CD4-positive, alpha-beta T cell treated with Interleukin-6 for 4 hours (primary cell): ENCODE measurements around the gene EHMT1.

Experiments
- DNase-seq: peaks from one replicate; pipeline ENCODE4 v3.0.0-alpha.2; 2020; ENCODE audit warnings: mixed read lengths

EHMT1 gene

GRCh38 chr9:137674307-137674975, 55.6 kb downstream of the EHMT1 start:
- DNase-seq = no peak

- no peak for DNase-seq
Observed at GRCh38 chr9:137674976-137675320, 56.1 kb downstream of the EHMT1 start.

GRCh38 chr9:137676998-137677397, 58.2 kb downstream of the EHMT1 start:
- no peak for DNase-seq

- no peak for DNase-seq
Observed at GRCh38 chr9:137678202-137678601, 59.4 kb downstream of the EHMT1 start.

GRCh38 chr9:137679249-137679648, 60.4 kb downstream of the EHMT1 start:
- no peak for DNase-seq

GRCh38 chr9:137679695-137680305, 61.0 kb downstream of the EHMT1 start:
- no peak for DNase-seq

- no peak for DNase-seq
Observed at GRCh38 chr9:137680444-137681358, 61.9 kb downstream of the EHMT1 start.

GRCh38 chr9:137682428-137683105, 63.8 kb downstream of the EHMT1 start:
- no peak for DNase-seq

GRCh38 chr9:137683262-137683864, 64.6 kb downstream of the EHMT1 start:
- DNase-seq = no peak

- no peak for DNase-seq
Observed at GRCh38 chr9:137685035-137685740, 66.4 kb downstream of the EHMT1 start.

GRCh38 chr9:137685741-137686420, 67.1 kb downstream of the EHMT1 start:
- no peak for DNase-seq

- DNase-seq = no peak
Observed at GRCh38 chr9:137688261-137688660, 69.5 kb downstream of the EHMT1 start.

- DNase-seq = no peak
Observed at GRCh38 chr9:137688725-137689124, 69.9 kb downstream of the EHMT1 start.

- no peak for DNase-seq
Observed at GRCh38 chr9:137689745-137690529, 71.1 kb downstream of the EHMT1 start.

GRCh38 chr9:137690930-137691645, 72.3 kb downstream of the EHMT1 start:
- no peak for DNase-seq

- DNase-seq = no peak
Observed at GRCh38 chr9:137691646-137692351, 73.0 kb downstream of the EHMT1 start.

- no peak for DNase-seq
Observed at GRCh38 chr9:137694236-137694959, 75.6 kb downstream of the EHMT1 start.
